HG02759 (cell line): ENCODE measurements around the gene MS4A14.
A peak's percentile ranks its signal among the peaks of the same experiment; 100 is the strongest.
"Not testable (repeated sequence)": the region's sequence is repeated elsewhere in the genome, so short reads cannot be mapped to it uniquely, and the experiment has no call there.

Experiments
- ATAC-seq: cut with Tn5 transposase; IDR thresholded peaks from one replicate; pipeline ENCODE4 v1.9.1; 2021; ENCODE audit warnings: mild to moderate bottlenecking, moderate library complexity; ENCODE audit not compliant: unreplicated experiment

Gene MS4A14

DNA sequence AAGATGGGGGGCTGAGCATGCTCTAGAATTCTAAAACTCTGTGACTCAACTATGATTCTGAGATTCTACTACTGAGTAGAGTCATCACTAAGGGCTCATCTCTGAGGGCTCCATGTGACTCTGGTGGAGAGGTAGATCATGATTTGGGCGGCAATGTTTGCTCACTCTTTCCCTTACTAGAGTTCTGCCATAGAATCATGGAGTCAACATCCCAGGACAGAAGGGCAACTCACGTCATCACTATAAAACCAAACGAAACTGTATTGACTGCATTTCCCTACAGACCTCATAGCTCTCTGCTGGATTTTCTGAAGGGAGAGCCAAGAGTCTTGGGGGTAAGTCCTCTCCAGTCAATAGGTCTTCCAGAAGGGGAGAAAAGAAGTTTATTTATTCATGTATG, at the start of gene MS4A14:
Gene MS4A14, plus strand, starts transcription at position 78 of the 400 bp plus-strand sequence. Its CDS starts 120 bp downstream, at position 198.
- ATAC-seq = no peak

DNA sequence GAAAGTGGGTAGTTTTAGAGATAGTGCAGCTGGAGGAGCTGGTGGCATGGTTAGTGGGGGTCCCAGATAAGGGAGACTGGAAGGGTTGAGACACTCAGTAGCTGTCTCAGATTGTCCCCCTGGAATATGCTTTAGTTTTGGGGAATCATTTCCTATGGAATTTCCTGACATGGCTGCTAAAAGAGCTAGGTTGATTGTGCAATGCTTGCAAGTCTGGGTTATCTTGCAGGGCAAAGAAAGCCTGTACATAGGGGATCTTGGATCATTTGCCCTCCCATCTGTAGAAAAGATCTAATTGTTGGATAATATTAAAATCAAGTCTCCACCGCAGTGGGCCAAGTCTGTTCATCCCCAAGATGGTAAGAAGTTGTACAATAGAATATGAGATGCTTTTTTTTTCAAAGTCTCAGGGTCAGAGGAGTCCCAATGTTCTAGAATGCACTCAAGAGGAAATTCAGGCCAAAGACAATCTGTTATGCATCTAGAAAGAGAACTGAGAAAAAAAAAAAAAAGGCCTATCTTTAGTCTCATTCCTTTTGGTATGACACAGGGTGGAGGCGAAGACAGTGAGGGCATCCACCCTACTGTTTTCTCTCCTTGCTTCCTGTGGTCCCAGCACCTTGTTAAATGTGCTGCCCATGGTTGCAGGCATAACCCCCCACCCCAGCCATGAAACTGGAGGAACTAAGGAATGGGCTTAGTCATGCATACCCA, 49.0 kb upstream of the MS4A14 start:
- no peak for ATAC-seq

- ATAC-seq = no peak
Observed at GRCh38 chr11:60348116-60348515, 48.1 kb upstream of the MS4A14 start.

GRCh38 chr11:60349990-60350389, 46.3 kb upstream of the MS4A14 start:
- ATAC-seq = no peak

DNA sequence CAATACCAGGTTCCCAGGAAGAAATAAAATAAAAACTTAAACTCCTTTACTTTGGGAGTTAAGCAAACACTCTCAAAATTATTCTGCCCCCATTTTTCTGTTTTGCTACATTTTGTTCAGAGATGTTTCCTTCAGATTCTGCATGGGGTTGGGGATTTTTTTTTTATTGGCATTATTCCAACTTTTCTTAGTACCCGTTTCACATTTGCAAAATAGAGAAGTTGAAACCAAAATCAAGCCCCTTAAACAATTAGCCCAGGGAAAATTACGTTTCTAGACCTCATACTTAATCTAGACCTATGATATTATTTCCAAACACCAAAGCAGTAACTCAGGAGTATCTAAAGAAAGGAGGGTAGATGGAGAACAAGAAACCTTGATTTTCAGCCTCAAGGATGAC, 38.5 kb upstream of the MS4A14 start:
- ATAC-seq = no peak

GRCh38 chr11:60360621-60361020, 35.6 kb upstream of the MS4A14 start:
- no peak for ATAC-seq

DNA sequence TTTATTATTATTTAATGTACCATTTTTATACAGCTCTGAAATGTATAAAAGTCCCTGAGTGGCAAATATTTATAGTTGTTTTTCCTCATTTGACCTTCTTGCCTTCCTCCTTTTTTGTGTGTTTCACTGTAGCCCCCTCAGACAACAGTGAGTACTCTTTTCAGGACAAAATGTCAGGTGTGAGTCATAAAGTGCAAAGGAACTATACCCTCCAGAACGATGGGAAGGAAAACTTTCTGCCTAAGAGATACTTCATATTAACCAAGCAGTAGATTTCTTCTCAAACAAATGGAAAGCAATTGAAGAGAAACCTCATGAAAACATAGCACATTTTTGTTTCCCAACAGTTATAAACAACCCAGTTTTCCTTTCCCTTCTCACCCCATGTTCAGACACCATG, 34.0 kb upstream of the MS4A14 start:
- ATAC-seq = no peak

DNA sequence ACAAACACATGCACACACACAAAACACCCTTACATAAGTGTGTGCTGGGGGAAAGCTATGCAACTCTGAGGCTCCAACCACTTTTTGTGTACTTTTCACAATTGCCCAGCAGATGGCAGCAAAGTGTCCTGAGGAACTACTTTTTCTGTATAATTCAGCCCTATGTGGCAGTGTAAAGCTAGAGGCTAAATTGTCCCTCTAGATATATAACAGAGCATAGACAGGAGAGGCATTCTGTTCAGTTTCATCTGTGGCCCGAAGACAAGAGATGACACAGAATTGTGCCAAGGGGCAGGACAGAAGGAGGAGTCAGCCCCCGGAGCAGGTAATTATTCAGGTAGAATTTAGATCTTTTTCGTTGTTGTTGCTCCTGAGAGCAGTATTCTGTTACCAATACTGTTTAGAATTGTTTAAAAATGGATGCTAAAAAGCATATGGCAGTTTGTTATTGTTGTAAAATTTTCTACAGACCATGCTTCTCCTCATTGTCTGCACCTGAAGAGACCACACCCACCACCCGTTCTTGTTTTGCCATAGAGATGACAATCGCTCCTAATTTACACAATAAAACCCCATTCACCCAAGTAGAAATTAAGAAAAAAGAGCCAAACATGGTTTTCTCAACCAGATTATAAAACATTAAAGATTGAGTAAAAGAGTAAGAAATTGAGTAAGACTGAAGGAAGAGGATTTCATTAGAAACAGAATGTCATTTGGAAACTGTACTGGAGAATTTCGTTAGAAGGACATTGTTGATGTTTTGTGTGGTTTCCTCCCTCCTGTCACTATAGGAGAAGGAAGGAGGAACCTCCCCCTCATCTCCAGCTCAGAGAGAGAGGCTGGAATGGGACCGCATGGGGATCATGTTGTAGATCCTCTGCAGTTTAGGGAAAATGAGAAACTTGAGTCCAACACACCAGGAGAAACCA, 32.5 kb upstream of the MS4A14 start:
- ATAC-seq = peak; percentile 60

GRCh38 chr11:60366262-60366904, 29.9 kb upstream of the MS4A14 start:
- not testable (repeated sequence) for ATAC-seq

DNA sequence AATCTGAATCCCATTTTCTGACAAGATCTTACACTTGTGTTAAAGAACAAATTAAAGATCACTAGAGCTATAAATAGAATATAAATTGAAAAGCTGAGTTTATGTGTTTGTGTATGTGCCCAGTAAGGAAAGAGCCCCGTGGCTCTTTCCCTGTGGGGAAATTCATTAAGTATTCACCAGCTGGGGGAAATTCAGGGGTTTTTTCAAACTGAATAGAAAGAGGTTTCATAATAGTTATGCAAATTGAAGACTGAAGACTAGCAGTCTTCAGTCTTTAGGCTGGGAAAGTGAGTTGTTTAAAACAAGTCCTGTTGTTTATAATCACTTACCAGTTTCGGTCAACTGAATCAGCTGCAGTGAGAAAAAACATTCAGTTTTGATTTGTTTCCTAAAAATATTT, 29.2 kb upstream of the MS4A14 start:
- peak; percentile 77 for ATAC-seq

DNA sequence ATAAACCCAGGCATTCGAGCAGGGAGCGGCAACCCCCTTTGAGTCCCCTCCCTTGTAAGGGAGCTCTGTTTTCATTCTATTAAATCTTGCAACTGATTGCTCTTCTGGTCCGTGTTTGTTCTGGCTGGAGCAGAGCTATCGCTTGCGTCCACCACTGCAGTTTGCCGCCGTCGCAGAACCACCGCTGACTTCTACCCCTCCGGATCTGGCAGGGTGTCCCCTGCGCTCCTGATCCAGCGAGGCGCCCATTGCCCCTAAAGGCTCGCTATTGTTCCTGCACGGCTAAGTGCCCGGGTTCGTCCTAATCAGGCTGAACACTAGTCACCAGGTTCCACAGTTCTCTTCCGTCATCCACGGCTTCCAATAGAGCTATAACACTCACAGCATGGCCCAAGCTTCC, 28.4 kb upstream of the MS4A14 start:
- no peak for ATAC-seq

- no peak for ATAC-seq
Observed at GRCh38 chr11:60370252-60370810, 25.9 kb upstream of the MS4A14 start.

DNA sequence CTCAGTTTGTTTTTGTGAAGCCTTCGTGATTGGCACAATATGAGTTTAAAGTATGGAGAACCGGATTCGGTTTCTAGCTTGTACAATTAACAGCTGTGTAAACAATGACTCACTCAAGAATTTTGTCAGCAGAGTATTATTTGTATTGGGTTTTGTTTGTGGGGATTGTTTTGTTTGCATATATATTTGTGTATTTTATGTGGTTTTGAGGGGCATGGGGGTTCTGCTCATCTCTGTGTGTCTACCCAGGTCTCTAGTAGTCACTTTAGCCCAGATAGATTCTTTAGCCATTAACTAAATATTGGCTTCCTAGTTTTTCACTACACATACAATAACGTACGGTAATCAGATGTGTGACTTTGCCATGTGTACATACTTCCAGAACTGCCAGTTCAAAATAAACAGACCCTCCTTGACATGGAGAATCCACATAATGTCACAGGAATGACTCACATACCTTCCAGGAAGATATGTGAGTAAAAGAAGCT, 25.4 kb upstream of the MS4A14 start:
- no peak for ATAC-seq

GRCh38 chr11:60371386-60371785, 24.9 kb upstream of the MS4A14 start:
- ATAC-seq = no peak

DNA sequence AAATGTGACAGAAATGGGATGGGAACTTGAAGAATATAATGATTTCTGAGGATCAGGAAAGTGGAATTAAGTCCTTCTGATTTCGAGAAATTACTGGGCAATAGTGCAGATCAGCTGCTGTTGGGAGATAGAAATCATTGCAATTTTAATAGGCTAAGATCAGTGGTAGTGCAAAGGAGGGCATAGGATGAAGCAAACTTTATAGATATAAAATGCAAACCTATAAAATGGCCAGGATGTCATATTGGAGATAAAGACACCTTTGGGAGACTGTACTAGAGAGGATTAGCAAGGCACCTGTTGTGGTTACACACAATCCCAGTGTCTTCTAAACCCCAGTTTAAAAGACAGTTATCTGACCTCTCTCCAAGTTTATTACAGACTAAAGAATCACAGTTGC, 24.4 kb upstream of the MS4A14 start:
- ATAC-seq = no peak

- no peak for ATAC-seq
Observed at GRCh38 chr11:60372767-60373166, 23.5 kb upstream of the MS4A14 start.

DNA sequence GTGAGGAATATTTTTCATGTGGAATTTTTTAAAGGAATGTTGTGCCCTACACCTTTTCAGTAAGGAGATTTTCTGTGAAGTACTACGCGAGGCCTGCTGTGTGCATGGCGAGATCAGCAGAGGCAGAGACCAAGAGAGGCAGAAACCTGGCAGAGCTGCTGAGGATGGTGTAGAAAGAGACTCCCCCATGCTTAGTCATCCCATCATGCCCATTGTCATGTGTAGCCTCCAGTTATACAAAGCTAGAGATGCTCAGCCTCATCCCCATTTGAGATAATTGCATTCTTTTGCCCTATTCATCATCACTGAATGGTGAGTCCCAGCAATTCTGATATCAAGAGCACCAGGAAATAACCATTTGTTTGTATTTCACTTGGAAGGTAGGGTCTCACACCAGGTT, 20.9 kb upstream of the MS4A14 start:
- no peak for ATAC-seq

DNA sequence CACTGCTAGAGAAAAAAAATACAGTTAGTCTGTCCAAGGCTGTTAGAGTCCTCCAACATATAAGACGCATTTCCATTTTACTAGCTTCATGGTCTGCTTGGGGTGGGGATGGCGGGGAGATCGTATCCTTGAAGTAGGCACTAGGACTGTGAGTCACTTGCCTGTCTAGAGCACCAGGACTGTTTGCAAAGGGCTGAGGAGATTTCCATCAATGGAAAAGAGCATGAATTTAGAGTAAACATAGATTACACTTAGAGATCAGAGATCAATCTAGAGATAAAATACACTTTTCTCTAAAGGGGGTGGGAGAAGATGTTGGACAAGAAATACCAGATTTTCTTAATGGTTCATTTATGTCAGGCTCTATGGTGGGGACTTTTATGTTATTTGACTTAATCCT, 19.7 kb upstream of the MS4A14 start:
- ATAC-seq = no peak

DNA sequence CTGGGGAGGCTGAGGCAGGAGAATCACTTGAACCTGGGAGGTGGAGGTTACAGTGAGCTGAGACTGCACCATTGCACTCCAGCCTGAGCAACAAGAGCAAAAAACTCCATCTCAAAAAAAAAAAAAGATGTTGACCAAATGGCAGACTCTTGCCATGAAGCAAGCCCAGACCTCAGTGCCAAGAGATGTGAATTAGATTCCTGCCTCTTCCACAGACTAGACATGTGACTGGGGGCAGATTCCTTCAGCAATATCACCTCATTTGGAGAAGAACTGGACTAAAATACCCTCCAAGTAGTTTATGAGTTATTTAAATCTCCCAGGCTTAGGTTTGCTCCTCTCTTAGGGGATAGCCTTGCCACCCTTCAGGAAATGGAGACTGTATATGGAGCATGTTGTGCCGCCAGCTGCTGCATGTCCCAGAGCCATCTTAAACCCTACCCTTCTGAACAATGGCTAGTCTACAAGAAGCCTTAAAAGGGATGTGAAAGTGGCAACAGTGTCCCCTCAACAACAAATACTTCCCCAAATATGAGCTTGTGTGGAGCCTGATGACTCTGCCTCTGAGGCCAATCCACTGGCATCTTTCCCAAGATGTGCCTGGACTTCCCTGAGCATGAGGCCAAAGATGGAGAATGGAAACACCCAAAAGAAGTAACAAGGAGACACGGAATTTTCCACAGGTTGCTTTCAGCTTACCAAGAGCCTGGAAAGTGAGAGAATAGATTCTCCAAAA, 18.7 kb upstream of the MS4A14 start:
- ATAC-seq = peak; percentile 56

DNA sequence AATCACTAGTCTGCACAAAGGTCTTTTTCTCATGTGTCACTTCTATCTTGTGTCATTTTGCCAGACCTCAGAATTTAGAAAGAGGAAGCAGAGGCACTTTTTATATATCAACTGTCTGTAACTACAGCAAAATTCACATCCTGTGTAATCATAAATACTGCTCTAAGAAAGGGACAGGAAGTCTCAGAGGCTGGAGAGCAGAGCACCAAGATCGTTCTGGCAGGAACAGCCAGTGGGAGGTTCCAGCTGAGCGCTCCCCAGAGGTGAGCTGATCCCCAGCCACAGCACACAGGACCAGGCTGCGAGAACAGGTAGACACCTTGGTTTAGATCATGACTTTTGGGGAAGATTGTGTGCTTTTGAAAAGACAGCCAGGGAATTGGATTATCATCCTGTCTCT, 17.9 kb upstream of the MS4A14 start, which contains the start of gene MS4A7:
Gene MS4A7, plus strand, starts transcription at position 179 of the 400 bp plus-strand sequence. CDS start 4,610 bp downstream, outside the sequence.
- ATAC-seq = peak; percentile 90
